GM18507 (cell line): ENCODE measurements around the gene RIT2.

ENCODE experiments used
- DNase-seq: peaks from one replicate; pipeline ENCODE4 v3.0.0; 2011; ENCODE audit warnings: low read depth; ENCODE audit not compliant: insufficient read length; ENCODE audit errors: extremely low spot score
- FAIRE-seq: peaks from 2 replicates; lab custom pipeline; 2011; peaks lifted over from hg19 to GRCh38; lab: Jason Lieb, UNC

The RIT2 gene

DNA sequence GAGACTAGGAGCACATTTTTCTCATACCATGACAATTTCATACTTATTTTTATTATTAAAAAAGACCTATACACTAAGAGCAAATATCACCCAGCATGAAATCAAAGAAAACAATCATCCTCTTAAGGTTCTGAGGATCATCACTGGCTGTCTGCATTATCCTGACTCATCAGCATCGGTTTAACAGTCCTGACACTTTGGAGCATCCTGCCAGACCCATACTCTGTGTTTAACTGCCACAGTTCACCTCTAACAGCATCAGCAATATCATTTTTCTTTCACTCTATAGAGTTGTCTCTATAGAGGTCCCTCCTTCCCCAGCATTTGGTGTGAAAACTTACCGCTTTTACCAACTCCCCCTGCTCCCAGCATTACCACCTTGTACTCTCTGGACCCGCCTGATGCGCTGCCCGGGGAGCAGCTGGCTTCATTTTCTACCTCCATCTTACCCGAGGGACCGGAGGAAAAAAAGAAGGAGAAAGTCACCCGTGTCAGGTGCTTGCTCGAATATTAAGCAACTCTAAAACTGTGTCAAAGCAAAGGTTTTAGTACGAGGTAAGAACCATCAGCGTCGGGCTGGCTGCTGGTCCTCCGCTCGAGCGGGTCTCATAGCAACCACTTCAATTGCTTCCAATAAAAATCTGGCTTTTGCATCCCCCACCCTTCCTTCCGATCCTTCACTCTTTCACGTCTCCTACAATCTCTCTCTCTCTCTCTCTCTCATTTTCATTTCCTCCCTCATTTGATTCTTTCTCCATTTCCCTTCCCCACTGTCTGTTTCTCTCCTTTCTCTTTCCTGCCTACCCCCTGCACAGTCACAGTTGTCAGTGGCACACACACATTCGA is at the start of gene RIT2:
Gene RIT2, minus strand, starts transcription at position 610 of the 846 bp plus-strand sequence.
- no peak for DNase-seq
- FAIRE-seq = no peak

DNA sequence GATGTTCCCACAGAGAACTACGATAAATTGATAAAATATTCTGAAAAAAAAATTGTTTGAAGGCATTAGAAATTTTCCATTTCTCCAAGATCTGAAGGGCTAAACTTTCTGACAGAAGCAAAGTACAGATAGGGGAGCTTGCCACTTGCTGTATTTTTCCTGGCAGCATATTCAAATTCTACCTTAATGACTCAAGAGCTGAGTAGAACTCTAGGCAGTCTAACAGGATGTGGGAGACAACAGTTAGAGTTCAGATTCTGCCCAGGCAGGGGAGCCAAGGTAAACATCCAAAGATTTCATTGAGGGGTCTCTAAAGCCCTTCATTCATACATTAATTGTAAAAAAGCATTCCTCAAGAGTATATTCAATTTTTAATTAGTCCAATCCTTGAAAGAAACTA is 46.0 kb upstream of the RIT2 start:
- FAIRE-seq = no peak
- DNase-seq = no peak

GRCh38 chr18:43160509-43160908 is 45.0 kb upstream of the RIT2 start:
- DNase-seq (no peak), FAIRE-seq (no peak)

GRCh38 chr18:43159926-43160325 is 44.4 kb upstream of the RIT2 start:
- no peak for FAIRE-seq
- no peak for DNase-seq

DNA sequence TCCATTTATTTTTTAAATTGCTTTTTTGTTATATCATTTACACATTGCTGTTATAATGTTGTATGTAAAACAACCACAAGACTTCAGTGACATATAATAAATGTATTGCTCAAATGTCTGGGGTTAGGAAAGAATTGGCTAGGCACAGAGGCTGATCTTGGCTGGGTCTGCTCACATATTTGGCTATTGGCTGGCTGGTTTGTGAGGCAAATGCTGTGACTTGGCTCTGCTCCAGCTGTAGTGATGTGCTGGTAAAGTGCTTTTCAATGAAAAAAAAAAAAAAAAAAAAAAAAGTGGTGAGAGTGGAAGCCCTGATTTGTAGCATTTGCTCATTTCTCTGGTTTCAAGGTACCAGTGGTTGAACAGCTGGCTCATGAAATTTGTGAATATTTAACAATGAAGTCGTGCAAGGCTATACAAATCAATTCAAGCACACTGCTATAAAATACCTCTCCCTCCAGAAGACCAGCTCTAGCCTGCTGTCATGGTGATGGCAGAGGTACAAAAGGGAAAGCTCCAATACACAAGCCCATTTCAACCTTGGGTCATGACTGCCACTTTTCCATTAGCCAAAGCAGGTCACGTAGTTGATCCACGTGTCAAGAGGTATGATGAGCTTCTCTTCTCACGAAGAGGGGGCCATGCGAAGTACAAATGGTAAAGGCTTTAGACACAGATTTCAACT is 43.7 kb upstream of the RIT2 start:
- DNase-seq = no peak
- FAIRE-seq = no peak

DNA sequence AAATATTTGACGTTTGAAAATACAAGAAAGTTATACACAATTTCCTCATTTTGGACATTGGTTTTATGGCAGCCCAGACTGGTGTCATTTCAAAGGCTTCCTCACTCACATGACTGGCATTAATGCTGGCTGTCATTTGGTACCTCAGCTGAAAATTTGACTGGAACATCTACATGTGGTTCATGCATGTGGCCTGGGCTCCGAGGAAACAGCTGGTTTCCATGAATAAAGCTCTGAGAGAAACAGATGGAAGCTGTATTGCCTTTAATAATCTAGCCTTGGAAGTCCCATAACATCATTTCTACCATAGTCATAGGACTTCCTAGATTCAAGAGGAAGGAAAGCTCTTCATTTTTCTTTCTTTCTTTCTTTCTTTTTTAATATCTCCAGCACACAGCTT is 42.9 kb upstream of the RIT2 start:
- DNase-seq = no peak
- no peak for FAIRE-seq

DNA sequence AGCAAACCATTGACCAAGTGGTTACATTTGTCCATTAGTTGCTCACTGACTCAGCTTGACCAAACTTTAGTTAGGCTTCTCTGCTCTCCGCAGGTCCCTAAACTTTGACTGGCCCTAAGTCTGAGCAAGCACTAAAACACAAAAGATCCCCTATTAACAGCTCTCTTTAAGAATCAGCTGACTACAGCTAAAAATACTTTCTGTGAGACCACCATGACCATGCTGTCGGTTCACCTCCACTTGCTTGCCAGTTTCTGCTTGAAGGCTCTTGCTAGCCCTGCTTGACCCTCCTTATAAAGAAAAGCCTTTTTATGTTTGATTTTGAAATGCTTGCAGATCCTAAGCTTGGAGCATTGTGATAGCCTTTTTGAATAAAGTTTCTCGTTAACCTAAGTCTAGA is 40.4 kb upstream of the RIT2 start:
- DNase-seq (no peak), FAIRE-seq (no peak)

- DNase-seq = no peak
- no peak for FAIRE-seq
These were observed 32.7 kb upstream of the RIT2 start for GRCh38 chr18:43148231-43148630.

DNA sequence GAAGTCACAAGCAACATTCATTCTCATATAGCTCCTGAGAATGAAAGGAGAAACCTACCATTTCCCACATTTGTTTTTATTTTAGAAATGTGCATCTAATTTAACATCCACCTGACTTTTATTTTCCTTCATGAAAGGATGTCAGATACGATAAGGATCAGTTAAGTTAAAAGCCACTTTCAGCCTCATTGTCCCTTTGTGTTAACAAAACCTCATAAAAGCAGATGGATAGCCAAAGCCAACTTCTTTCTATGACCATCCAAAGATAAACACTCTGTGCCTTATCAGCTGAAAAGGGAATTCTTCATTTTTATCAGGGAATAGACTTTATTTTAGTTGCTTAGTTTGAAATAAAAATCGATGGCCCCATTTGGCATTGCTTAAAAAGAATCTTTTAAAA is 25.7 kb upstream of the RIT2 start:
- no peak for DNase-seq
- no peak for FAIRE-seq

GRCh38 chr18:43139288-43139946 is 23.9 kb upstream of the RIT2 start:
- FAIRE-seq = no peak

GRCh38 chr18:43134876-43135275 is 19.4 kb upstream of the RIT2 start:
- FAIRE-seq = no peak

More at GRCh38 chr18:43139288-43139946, 23.9 kb upstream of the RIT2 start:
- DNase-seq = no peak

DNA sequence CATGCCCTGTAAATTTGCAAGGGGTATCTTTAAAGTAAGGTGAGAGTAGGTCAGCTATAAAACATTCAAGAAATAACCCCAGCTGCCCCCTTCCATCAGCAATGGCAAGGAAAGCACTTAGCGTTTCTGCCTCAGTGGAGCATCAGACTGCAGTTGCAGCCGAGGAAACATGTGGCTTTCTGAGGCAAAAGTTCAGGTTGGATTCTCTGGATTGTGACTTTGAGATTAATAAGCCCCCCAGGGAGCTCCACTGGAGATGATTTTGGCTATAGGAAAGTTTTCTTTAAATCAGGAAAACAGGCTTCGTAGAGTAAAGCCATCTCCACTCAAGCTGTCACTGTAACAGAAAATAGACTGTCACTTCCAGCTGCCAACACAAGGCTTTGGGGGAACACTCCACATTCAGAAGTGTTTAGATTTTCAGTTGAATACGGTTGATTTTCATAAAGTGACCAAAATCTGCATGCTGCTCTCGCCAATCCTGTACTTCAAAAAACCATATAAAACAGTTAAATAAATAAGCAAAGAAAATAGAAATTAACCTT is 15.3 kb upstream of the RIT2 start:
- FAIRE-seq (no peak), DNase-seq (no peak)

More at GRCh38 chr18:43134876-43135275, 19.4 kb upstream of the RIT2 start:
- DNase-seq = no peak

DNA sequence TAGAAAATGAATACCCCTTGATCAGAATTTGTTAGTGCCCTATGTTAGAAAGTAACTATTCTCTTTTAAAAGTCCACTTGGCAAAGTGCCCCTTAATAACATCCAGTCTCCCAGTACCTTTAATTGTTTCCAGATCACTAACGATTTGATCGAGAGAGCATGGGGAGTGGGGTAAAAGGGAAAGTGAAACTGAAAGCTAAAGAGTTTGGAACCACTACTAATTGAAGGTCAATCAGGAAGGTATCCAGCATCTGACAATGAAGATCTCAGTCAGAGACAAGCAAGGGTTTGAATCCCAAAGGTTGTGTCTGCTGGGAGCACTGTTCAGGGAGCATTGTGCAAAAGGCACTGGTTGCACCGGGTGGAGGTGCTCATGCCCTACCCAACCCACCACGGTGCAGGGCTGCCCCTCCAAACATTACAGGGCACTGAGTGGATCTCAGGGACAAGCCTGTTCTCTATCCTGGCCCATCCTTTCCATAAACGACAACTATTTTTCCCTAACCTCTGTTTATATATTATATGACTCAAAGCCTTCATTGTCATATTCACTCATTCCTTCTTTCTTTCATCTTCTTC is 14.6 kb upstream of the RIT2 start:
- DNase-seq = no peak
- FAIRE-seq = no peak

DNA sequence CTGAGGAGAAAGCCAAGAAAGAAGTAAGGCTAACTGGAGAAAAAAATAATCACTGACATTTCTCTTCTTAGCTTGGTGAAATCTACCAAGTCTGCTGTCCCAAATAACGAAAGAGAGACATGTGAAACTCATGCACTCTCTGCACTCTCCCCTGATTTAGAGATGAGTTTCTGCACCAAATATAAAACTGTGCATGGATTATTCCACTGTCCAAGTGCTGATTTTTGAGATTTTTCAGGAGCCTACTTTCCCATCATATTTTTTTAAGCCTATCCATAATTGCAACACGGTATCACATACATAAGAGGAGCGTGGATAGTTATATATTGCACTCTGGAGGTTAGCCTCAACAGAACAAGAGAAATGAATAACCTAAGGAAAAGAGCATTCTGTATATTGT is 10.0 kb upstream of the RIT2 start:
- FAIRE-seq (no peak), DNase-seq (no peak)

GRCh38 chr18:43122955-43123354 is 7.5 kb upstream of the RIT2 start:
- no peak for FAIRE-seq
- no peak for DNase-seq

GRCh38 chr18:43116699-43117294 is 1.3 kb upstream of the RIT2 start:
- DNase-seq (no peak), FAIRE-seq (no peak)

- FAIRE-seq = no peak
- DNase-seq = no peak
These were observed 2.1 kb downstream of the RIT2 start for GRCh38 chr18:43113220-43113895.

DNA sequence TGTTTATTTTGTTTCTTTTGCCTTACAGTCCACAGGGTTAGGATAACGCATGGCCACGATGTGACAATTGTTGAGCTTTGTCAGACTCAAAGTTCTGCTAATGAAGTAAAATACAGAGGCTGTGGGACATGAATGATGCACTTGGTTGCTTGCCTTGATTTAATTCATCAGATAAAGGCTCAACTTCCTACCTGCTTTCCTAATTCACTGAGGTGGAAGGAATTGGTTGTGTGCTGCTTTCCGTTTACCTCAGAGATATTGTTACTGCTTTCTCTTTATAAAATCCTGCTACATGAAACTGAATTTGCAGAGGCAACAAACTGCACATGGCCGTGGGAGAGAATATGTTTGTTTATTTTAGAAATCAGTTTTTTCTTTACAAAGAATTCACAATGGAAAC is 6.6 kb downstream of the RIT2 start:
- DNase-seq = no peak
- FAIRE-seq = no peak

GRCh38 chr18:43108469-43108868 is 7.0 kb downstream of the RIT2 start:
- no peak for FAIRE-seq
- DNase-seq = no peak
